NB4 (cell line): Measurements from ENCODE around the gene PDE4D.

Experiments used
- DNase-seq: peaks from one replicate; pipeline ENCODE4 v3.0.0; 2010; ENCODE audit warnings: low read depth
- H3K4me3 ChIP-seq: one replicate; pipeline ENCODE4 v1.5.1; 2011; ENCODE audit warnings: mild to moderate bottlenecking, low read depth, low read length, moderate library complexity
- MYC ChIP-seq: IDR thresholded peaks from 2 replicates; pipeline ENCODE4 v1.6.1; 2011; ENCODE audit warnings: low read depth, low read length
- POLR2A ChIP-seq: IDR thresholded peaks from 2 replicates; pipeline ENCODE4 v1.6.1; 2011; ENCODE audit warnings: mild to moderate bottlenecking; ENCODE audit not compliant: insufficient read length; ENCODE audit errors: extremely low read depth
- TF ChIP-seq, protein P1 (sequence below): IDR thresholded peaks from 2 replicates; pipeline ENCODE4 v1.6.1; 2011; ENCODE audit warnings: low read depth, low read length
- TF ChIP-seq, protein P2 (sequence below): IDR thresholded peaks from one replicate; pipeline ENCODE4 v1.5.1; 2012; ENCODE audit warnings: low read depth, low read length

Gene PDE4D

GRCh38 chr5:59703789-59704188 lies 189.7 kb downstream of the PDE4D start:
- DNase-seq, result no peak
- H3K4me3 ChIP-seq, result no peak overlapping the region
- TF ChIP-seq, protein P1, sequence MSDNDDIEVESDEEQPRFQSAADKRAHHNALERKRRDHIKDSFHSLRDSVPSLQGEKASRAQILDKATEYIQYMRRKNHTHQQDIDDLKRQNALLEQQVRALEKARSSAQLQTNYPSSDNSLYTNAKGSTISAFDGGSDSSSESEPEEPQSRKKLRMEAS, result no peak
- TF ChIP-seq, protein P2, sequence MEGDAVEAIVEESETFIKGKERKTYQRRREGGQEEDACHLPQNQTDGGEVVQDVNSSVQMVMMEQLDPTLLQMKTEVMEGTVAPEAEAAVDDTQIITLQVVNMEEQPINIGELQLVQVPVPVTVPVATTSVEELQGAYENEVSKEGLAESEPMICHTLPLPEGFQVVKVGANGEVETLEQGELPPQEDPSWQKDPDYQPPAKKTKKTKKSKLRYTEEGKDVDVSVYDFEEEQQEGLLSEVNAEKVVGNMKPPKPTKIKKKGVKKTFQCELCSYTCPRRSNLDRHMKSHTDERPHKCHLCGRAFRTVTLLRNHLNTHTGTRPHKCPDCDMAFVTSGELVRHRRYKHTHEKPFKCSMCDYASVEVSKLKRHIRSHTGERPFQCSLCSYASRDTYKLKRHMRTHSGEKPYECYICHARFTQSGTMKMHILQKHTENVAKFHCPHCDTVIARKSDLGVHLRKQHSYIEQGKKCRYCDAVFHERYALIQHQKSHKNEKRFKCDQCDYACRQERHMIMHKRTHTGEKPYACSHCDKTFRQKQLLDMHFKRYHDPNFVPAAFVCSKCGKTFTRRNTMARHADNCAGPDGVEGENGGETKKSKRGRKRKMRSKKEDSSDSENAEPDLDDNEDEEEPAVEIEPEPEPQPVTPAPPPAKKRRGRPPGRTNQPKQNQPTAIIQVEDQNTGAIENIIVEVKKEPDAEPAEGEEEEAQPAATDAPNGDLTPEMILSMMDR, result no peak
- no peak for TF ChIP-seq POLR2A
- TF ChIP-seq MYC, result no peak

GRCh38 chr5:59698207-59699178 lies 195.0 kb downstream of the PDE4D start:
- DNase-seq, result no peak
- H3K4me3 ChIP-seq, result no peak overlapping the region
- TF ChIP-seq, protein P1, result no peak
- no peak for TF ChIP-seq MYC
- TF ChIP-seq, protein P2, result no peak

DNA sequence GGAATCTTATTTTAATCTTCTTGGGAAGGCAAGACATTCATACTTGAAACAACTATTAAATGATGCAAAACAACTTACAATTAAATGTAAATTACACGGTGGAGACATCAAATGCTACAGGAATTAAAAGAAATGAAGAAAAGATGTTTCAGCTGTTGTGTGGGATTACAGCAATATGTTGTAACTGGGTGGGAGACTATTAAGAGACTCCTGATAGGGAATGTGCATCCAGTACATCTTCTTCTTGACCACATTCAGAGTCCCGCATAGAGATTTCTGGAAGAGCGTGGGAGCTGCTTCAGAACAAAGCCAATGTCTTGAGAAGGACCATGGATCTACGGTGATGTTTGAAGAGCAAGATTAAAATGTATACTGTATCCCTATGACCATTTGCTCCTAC lies 199.1 kb downstream of the PDE4D start:
- no peak for DNase-seq
- TF ChIP-seq, protein P2, result no peak
- TF ChIP-seq, protein P1, result no peak
- TF ChIP-seq MYC (no peak), POLR2A (no peak)

GRCh38 chr5:59693492-59694309 lies 199.8 kb downstream of the PDE4D start:
- DNase-seq, result no peak
- TF ChIP-seq POLR2A (no peak), MYC (no peak)
- TF ChIP-seq, protein P2, result no peak
- TF ChIP-seq, protein P1, result no peak
- no peak overlapping the region for H3K4me3 ChIP-seq

More for the DNA sequence above, 199.1 kb downstream of the PDE4D start:
- no peak overlapping the region for H3K4me3 ChIP-seq

- no peak for DNase-seq
- TF ChIP-seq, protein P1, result no peak
- no peak overlapping the region for H3K4me3 ChIP-seq
These were observed 207.7 kb downstream of the PDE4D start for GRCh38 chr5:59685793-59686192.

DNA sequence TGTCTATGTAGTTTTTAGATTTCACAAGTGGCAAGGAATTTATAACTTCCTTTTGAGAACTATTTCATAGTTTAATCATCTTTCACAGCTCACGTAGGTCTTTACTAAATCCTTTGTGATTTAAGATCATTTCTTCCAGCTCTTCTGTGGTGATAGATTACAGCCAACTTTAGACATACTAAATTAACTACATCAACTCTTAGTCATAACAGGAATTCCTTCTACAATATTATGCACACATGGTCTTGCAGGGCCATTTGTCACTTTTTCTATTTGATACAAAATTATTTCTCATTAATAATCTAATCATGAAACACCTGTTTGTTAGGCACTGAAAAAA lies 208.4 kb downstream of the PDE4D start:
- TF ChIP-seq POLR2A (no peak), MYC (no peak)
- TF ChIP-seq, protein P1, result no peak
- TF ChIP-seq, protein P2, result no peak
- no peak overlapping the region for H3K4me3 ChIP-seq
- DNase-seq, result no peak
